ENCODE data around the gene RPS27L. TPM values are rescaled to one million over a fixed set of nuclear protein-coding genes. Genes with fewer than 3 reads are reported as not detected.
A peak's percentile ranks its signal among the peaks of the same experiment; 100 is the strongest.

The RPS27L gene
- total RNA-seq, 2 experiments from 2014 or later, result 41.3 to 60.3 TPM

DNA sequence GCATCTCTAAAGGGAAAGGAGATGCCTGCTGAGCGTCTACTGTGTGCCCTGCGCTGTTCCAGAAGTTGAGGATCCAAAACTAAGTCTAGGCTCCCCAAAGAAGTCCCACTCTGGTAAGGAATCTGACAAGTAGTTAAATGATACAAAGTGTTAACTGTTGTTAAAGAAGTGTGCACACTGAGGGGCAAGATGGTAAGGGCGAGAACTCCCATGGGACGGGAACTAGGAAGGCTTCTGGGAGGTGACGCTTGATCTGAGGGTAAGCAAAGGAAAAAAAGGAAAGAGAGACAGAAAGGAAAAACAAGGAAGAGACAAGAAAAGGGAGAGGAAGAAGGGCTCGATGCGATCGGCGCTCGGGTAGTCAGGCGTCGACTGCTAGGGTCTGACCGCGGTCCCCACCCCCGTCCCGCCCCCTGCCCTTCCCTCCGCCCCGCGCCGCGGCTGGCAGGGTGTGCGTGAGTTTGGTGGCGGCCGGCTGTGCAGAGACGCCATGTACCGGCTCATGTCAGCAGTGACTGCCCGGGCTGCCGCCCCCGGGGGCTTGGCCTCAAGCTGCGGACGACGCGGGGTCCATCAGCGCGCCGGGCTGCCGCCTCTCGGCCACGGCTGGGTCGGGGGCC is 35.8 kb downstream of the RPS27L start, which contains the start of gene LACTB:
TSS of gene LACTB (plus strand) at position 480 of the 620 bp plus-strand sequence. CDS start at position 491, 11 bp downstream.
- no peaks in the 10 kb centered on the region for H3K4me1 ChIP-seq (ENCODE audit: insufficient read depth, low read length, poor library complexity, severe bottlenecking)
- TF ChIP-seq, protein P1, sequence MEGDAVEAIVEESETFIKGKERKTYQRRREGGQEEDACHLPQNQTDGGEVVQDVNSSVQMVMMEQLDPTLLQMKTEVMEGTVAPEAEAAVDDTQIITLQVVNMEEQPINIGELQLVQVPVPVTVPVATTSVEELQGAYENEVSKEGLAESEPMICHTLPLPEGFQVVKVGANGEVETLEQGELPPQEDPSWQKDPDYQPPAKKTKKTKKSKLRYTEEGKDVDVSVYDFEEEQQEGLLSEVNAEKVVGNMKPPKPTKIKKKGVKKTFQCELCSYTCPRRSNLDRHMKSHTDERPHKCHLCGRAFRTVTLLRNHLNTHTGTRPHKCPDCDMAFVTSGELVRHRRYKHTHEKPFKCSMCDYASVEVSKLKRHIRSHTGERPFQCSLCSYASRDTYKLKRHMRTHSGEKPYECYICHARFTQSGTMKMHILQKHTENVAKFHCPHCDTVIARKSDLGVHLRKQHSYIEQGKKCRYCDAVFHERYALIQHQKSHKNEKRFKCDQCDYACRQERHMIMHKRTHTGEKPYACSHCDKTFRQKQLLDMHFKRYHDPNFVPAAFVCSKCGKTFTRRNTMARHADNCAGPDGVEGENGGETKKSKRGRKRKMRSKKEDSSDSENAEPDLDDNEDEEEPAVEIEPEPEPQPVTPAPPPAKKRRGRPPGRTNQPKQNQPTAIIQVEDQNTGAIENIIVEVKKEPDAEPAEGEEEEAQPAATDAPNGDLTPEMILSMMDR (conservative IDR thresholded peaks at IDR 0.05; ENCODE audit: low read length), result no peak
- TF ChIP-seq EZH2phosphoT487 (IDR thresholded peaks at IDR 0.05; ENCODE audit: borderline replicate concordance, low read depth, low read length), result no peak
- POLR2A ChIA-PET, result no interaction called here
- no peaks in the 10 kb centered on the region for H3K79me2 ChIP-seq (ENCODE audit: insufficient read depth, low read depth, low read length)
- BruUV-seq (replicated peaks), result no TSS peak
- H3K9me2 ChIP-seq (ENCODE audit: insufficient read depth, low read length), result no peaks in the 10 kb centered on the region
- peak; percentile 88 for DNase-seq (ENCODE audit: low spot score)
- intact Hi-C loops (cut with micrococcal nuclease; ENCODE audit: unreplicated experiment), result loop anchor here (2.0 to 5.0 kb wide), 2 partner anchors 35 to 156 kb away; partner anchors contain the start of genes APH1B and RPS27L
- H3K4me2 ChIP-seq (ENCODE audit: low read length), result peak within 1 kb of the TSS; percentile 77
- peak within 1 kb of the TSS; percentile 100 for H2AFZ ChIP-seq (ENCODE audit: low read length)
- no peaks in the 10 kb centered on the region; the same call in 1 of the 2 replicates for H3K36me3 ChIP-seq (ENCODE audit: insufficient read depth, low read length)
- CTCF ChIA-PET (ENCODE audit: unreplicated experiment), result no interaction called here
- H3K27ac ChIP-seq (ENCODE audit: low read depth, low read length, poor library complexity, severe bottlenecking), result peak within 1 kb of the TSS; percentile 20
- H3K4me3 ChIP-seq (ENCODE audit: low read depth, low read length, poor library complexity, severe bottlenecking), result peak within 1 kb of the TSS; percentile 94
- no peaks in the 10 kb centered on the region for H4K20me1 ChIP-seq (ENCODE audit: insufficient read depth, low read length)
- peaks cover 22% of the 10 kb centered on the region for H3K9me3 ChIP-seq (ENCODE audit: low read length)

GRCh38 chr15:63118854-63119253 is 38.4 kb downstream of the RPS27L start:
- Histone ChIP-seq H3K4me3 (ENCODE audit: low read depth, low read length, poor library complexity, severe bottlenecking) (no peak overlapping the region), H3K79me2 (ENCODE audit: insufficient read depth, low read depth, low read length) (no peaks in the 10 kb centered on the region), H3K4me1 (ENCODE audit: insufficient read depth, low read length, poor library complexity, severe bottlenecking) (no peaks in the 10 kb centered on the region), H3K36me3 (ENCODE audit: insufficient read depth, low read length) (no peaks in the 10 kb centered on the region; the same call in 1 of the 2 replicates), H3K4me2 (ENCODE audit: low read length) (no peak overlapping the region), H4K20me1 (ENCODE audit: insufficient read depth, low read length) (no peaks in the 10 kb centered on the region), H3K9me2 (ENCODE audit: insufficient read depth, low read length) (no peaks in the 10 kb centered on the region), H3K9me3 (ENCODE audit: low read length) (peaks cover 22% of the 10 kb centered on the region), H2AFZ (ENCODE audit: low read length) (no peak overlapping the region), H3K27ac (ENCODE audit: low read depth, low read length, poor library complexity, severe bottlenecking) (no peak overlapping the region)
- CTCF ChIA-PET (ENCODE audit: unreplicated experiment), result no interaction called here
- intact Hi-C loops (cut with micrococcal nuclease; ENCODE audit: unreplicated experiment), result no loop called here
- BruUV-seq (replicated peaks), result no TSS peak
- no peak for DNase-seq (ENCODE audit: low spot score)
- TF ChIP-seq EZH2phosphoT487 (IDR thresholded peaks at IDR 0.05; ENCODE audit: borderline replicate concordance, low read depth, low read length), result no peak
- TF ChIP-seq, protein P1 (conservative IDR thresholded peaks at IDR 0.05; ENCODE audit: low read length), result no peak
- POLR2A ChIA-PET, result no interaction called here

DNA sequence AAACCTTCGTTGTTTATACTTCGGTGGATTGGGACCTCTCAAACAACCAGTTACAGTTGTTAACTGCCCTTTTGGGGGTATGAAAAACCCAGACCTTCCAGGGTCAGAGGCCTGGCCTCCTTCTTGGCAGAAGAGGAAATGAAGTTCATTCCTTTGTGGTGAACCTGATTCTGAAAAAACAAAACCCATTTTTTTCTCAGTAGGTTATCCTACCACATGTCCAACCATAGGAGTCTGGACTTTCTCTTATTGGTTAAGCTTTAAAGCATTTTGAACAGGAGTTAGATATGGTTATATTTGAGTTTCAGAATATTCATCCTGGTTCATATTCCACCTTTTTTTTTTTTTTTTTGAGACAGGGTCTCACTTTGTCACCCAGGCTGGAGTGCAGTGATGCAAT is 42.8 kb downstream of the RPS27L start:
- no peak overlapping the region for H2AFZ ChIP-seq (ENCODE audit: low read length)
- no peaks in the 10 kb centered on the region for H3K79me2 ChIP-seq (ENCODE audit: insufficient read depth, low read depth, low read length)

More for the DNA sequence above, 42.8 kb downstream of the RPS27L start:
- Histone ChIP-seq H4K20me1 (ENCODE audit: insufficient read depth, low read length) (no peaks in the 10 kb centered on the region), H3K27ac (ENCODE audit: low read depth, low read length, poor library complexity, severe bottlenecking) (no peak overlapping the region), H3K36me3 (ENCODE audit: insufficient read depth, low read length) (no peaks in the 10 kb centered on the region), H3K9me3 (ENCODE audit: low read length) (peaks cover 4% of the 10 kb centered on the region), H3K4me3 (ENCODE audit: low read depth, low read length, poor library complexity, severe bottlenecking) (no peak overlapping the region), H3K9me2 (ENCODE audit: insufficient read depth, low read length) (no peaks in the 10 kb centered on the region), H3K4me1 (ENCODE audit: insufficient read depth, low read length, poor library complexity, severe bottlenecking) (no peaks in the 10 kb centered on the region), H3K4me2 (ENCODE audit: low read length) (no peak overlapping the region)
- intact Hi-C loops (cut with micrococcal nuclease; ENCODE audit: unreplicated experiment), result no loop called here
- no TSS peak for BruUV-seq (replicated peaks)
- no peak for DNase-seq (ENCODE audit: low spot score)
- TF ChIP-seq, protein P1 (conservative IDR thresholded peaks at IDR 0.05; ENCODE audit: low read length), result no peak
- TF ChIP-seq EZH2phosphoT487 (IDR thresholded peaks at IDR 0.05; ENCODE audit: borderline replicate concordance, low read depth, low read length), result no peak
- ChIA-PET CTCF (ENCODE audit: unreplicated experiment) (no interaction called here), POLR2A (interaction anchor here (0.7 to 0.8 kb wide), 2 partner anchors 352 to 367 kb away, joined by 3 read pairs; no protein-coding TSS in a partner anchor)
